Neural crest cell (in vitro differentiated cells): Measurements from ENCODE around the gene CHCHD6. TPM values are rescaled to one million over a fixed set of nuclear protein-coding genes. Genes with fewer than 3 reads are reported as not detected.

Experiments used
- DNase-seq: peaks from one replicate; pipeline ENCODE4 v3.0.0; 2021; ENCODE audit warnings: low read depth, mixed read lengths, low spot score
- H3K27ac Mint-ChIP-seq: one replicate; pipeline ENCODE4 v1.8.0; 2021; ENCODE audit warnings: mild to moderate bottlenecking, mixed read lengths; ENCODE audit not compliant: unreplicated experiment
- H3K27me3 Mint-ChIP-seq: 2 replicates; pipeline ENCODE4 v1.8.0; 2021; ENCODE audit warnings: low read depth, mild to moderate bottlenecking, mixed read lengths
- H3K36me3 Mint-ChIP-seq: 2 replicates; pipeline ENCODE4 v1.8.0; 2021; ENCODE audit warnings: low read depth, mild to moderate bottlenecking, mixed read lengths
- H3K4me1 Mint-ChIP-seq: 2 replicates; pipeline ENCODE4 v1.8.0; 2021; ENCODE audit warnings: mixed read lengths
- H3K4me3 Mint-ChIP-seq: one replicate; pipeline ENCODE4 v1.8.0; 2021; ENCODE audit warnings: mild to moderate bottlenecking, mixed read lengths
- H3K9me3 Mint-ChIP-seq: 2 replicates; pipeline ENCODE4 v1.8.0; 2021; ENCODE audit warnings: mixed read lengths
- CTCF ChIP-seq: fragments of 200-600 bp; sonication (generic); conservative IDR thresholded peaks from 2 replicates; pipeline ENCODE4 v1.5.0; 2021; ENCODE audit warnings: antibody characterized with exemption, mild to moderate bottlenecking
- total RNA-seq: library from RNA; stranded (reverse); gene quantifications from 2 replicates; pipeline ENCODE4 v1.2.1, GENCODE V29; 2021

Gene CHCHD6
- total RNA-seq, 1 donor from 2014 or later: 32.9 TPM

DNA sequence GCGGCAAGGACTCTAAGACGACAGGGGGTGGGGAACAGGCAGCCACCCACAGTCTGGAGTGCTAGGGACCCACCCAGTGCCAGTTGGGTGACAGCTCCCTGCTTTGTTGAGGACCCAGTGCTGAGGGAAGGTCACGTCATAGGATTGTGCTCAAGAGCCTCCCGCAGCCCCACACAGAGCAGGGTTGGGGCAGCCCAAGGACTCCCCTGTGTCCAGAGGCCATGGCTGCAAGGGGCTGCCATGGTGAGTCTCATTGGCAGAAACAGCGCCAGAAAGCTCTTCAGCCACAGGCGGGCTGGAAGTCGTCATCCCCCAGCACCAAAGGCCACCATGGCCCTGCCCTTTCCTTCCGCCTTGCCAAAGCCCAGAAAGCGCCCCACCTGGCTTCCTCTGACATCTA is 241.9 kb downstream of the CHCHD6 start:
- TF ChIP-seq CTCF: no peak
- Mint-ChIP-seq H3K4me3 (no peak overlapping the region), H3K27me3 (no peaks in the 10 kb centered on the region), H3K9me3 (no peaks in the 10 kb centered on the region), H3K27ac (no peak overlapping the region), H3K36me3 (no peaks in the 10 kb centered on the region), H3K4me1 (peaks cover 14% of the 10 kb centered on the region)
- no peak for DNase-seq

- H3K36me3 Mint-ChIP-seq: no peaks in the 10 kb centered on the region
- peaks cover 14% of the 10 kb centered on the region for H3K4me1 Mint-ChIP-seq
- DNase-seq: no peak
- H3K27ac Mint-ChIP-seq: no peak overlapping the region
- no peaks in the 10 kb centered on the region for H3K27me3 Mint-ChIP-seq
- no peak overlapping the region for H3K4me3 Mint-ChIP-seq
- no peak for TF ChIP-seq CTCF
- no peaks in the 10 kb centered on the region for H3K9me3 Mint-ChIP-seq
Measured at GRCh38 chr3:126946405-126946804, 242.4 kb downstream of the CHCHD6 start.

DNA sequence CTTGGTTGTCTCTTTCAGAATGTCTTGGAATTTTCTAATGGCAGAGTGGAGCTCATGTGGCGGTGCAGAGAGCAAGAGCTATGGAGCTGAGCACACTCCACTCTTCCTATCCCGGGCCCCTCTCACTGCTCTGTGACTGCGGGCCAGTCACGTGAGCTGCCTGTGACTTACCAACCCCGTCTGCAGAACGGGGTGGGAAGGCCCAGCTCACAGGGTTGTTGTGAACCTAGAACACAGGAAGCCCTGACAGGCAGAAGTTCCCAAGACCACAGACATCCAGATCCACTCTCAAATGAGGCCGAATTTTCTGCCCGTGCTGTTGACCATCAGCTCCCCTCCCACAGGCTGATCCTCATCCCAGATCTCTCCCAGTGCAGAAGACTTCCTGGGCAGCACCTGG is 243.4 kb downstream of the CHCHD6 start:
- H3K27me3 Mint-ChIP-seq: no peaks in the 10 kb centered on the region
- no peak for DNase-seq
- H3K27ac Mint-ChIP-seq: no peak overlapping the region
- H3K4me1 Mint-ChIP-seq: peaks cover 14% of the 10 kb centered on the region
- no peak overlapping the region for H3K4me3 Mint-ChIP-seq
- H3K36me3 Mint-ChIP-seq: no peaks in the 10 kb centered on the region
- H3K9me3 Mint-ChIP-seq: no peaks in the 10 kb centered on the region
- no peak for TF ChIP-seq CTCF

DNA sequence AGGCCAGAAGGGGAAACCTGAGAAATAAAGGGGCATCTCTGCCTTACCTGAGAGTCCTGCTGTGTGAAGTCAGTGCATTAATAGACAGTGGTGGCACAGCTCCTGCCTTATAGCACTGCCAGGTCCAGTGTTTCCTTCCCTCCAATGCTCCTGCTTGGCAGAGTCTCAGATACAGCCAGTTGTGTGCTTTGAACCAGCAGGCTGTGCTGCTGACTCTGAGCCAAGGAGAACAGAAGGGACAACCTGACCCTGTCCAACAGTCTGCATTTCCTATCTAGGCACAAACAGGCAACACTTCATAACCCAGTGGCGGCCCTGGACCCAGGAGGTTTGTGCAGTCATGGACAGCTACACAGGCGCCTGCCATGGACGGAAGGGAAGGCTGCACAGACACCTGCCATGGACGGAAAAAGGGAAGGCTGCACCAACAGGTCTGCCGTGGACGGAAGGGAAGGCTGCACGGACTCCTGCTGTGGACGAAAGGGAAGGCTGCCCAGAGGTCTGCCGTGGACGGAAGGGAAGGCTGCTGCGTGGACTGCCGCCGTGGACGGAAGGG is 245.0 kb downstream of the CHCHD6 start:
- Mint-ChIP-seq H3K27me3 (no peaks in the 10 kb centered on the region), H3K4me1 (peaks cover 10% of the 10 kb centered on the region), H3K4me3 (no peak overlapping the region), H3K9me3 (no peaks in the 10 kb centered on the region), H3K36me3 (no peaks in the 10 kb centered on the region), H3K27ac (no peak overlapping the region)
- no peak for DNase-seq
- no peak for TF ChIP-seq CTCF

DNA sequence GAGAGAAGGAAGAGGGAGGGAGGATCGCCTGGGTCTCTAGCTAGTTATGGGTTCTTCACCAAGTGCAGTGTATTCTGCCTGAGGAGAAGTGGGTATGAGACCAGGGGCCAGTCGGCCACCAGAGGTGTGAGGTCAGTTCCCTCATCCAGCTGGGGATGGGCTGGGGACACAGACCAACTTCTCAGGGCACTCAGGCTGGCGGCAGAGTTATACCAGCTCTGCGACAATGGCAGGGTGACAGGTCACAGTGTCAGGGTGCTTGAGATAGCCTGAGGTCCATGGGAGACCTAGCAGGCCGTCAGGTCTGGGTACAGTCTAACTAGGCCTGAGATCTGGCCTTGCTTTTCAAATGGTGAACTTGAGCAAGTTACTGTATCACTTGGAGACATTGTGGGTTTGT is 247.5 kb downstream of the CHCHD6 start:
- no peak for TF ChIP-seq CTCF
- Mint-ChIP-seq H3K36me3 (no peaks in the 10 kb centered on the region), H3K9me3 (no peaks in the 10 kb centered on the region), H3K27ac (no peak overlapping the region), H3K4me3 (no peak overlapping the region), H3K4me1 (peaks cover under 1% of the 10 kb centered on the region), H3K27me3 (no peaks in the 10 kb centered on the region)
- no peak for DNase-seq
